ENCODE data around the gene LDAH.

The LDAH gene

GRCh38 chr2:20674309-20674965 is 148.5 kb downstream of the LDAH start:
- TF ChIP-seq, protein P1, sequence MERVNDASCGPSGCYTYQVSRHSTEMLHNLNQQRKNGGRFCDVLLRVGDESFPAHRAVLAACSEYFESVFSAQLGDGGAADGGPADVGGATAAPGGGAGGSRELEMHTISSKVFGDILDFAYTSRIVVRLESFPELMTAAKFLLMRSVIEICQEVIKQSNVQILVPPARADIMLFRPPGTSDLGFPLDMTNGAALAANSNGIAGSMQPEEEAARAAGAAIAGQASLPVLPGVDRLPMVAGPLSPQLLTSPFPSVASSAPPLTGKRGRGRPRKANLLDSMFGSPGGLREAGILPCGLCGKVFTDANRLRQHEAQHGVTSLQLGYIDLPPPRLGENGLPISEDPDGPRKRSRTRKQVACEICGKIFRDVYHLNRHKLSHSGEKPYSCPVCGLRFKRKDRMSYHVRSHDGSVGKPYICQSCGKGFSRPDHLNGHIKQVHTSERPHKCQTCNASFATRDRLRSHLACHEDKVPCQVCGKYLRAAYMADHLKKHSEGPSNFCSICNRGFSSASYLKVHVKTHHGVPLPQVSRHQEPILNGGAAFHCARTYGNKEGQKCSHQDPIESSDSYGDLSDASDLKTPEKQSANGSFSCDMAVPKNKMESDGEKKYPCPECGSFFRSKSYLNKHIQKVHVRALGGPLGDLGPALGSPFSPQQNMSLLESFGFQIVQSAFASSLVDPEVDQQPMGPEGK (CRISPR knock-in tag; IDR thresholded peaks at IDR 0.05; ENCODE audit: borderline replicate concordance): no peak
- TF ChIP-seq ZNF70 (CRISPR knock-in tag; IDR thresholded peaks at IDR 0.05): no peak
- TF ChIP-seq, protein P2, sequence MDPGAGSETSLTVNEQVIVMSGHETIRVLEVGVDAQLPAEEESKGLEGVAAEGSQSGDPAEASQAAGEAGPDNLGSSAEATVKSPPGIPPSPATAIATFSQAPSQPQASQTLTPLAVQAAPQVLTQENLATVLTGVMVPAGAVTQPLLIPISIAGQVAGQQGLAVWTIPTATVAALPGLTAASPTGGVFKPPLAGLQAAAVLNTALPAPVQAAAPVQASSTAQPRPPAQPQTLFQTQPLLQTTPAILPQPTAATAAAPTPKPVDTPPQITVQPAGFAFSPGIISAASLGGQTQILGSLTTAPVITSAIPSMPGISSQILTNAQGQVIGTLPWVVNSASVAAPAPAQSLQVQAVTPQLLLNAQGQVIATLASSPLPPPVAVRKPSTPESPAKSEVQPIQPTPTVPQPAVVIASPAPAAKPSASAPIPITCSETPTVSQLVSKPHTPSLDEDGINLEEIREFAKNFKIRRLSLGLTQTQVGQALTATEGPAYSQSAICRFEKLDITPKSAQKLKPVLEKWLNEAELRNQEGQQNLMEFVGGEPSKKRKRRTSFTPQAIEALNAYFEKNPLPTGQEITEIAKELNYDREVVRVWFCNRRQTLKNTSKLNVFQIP (CRISPR knock-in tag; IDR thresholded peaks at IDR 0.05; ENCODE audit: borderline replicate concordance, low read depth): no peak
- no peak for TF ChIP-seq OSR1 (CRISPR knock-in tag; IDR thresholded peaks at IDR 0.05)
- TF ChIP-seq PPARA (CRISPR knock-in tag; IDR thresholded peaks at IDR 0.05; ENCODE audit: borderline replicate concordance): no peak
- TF ChIP-seq ISL1 (CRISPR knock-in tag; IDR thresholded peaks at IDR 0.05): no peak

DNA sequence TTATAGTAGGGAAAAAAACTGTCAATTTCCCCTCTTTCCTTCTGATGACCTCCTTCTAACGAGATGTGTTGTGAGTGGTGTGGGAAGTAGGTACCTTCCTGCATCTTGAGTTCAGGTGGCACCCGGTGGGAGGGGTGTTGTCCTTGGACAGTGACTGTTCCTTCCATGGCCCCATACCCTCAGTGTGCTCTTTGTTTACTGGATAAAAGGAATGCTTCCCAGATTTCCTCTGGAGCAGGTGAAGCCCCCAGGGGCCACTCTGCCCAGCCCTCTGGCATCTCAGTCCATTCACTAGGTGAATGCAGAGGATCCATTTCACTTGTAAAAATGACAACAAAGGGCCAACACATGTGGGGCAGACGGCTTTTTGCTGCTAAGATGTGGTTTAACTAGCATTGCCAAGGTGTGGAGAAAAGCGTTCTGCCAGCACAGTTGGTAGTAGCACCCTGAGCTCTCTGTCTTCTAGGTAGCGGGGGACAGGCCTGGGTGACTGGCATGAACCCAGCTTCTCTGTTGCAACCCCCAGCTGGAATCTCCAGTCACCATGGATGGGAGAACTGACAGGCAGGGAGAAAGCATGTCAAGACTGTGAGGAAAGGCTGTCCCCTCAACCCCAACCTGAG is 149.1 kb downstream of the LDAH start:
- no peak for ATAC-seq
- TF ChIP-seq ESRRG (CRISPR knock-in tag; IDR thresholded peaks at IDR 0.05) (no peak), SNAI2 (CRISPR knock-in tag; IDR thresholded peaks at IDR 0.05) (no peak), ZNF565 (CRISPR knock-in tag; conservative IDR thresholded peaks at IDR 0.05; ENCODE audit: low read depth) (no peak), CSDC2 (CRISPR knock-in tag; IDR thresholded peaks at IDR 0.05) (no peak), ARNTL (CRISPR knock-in tag; IDR thresholded peaks at IDR 0.05; ENCODE audit: borderline replicate concordance, low read depth) (no peak), ZNF8 (CRISPR knock-in tag; IDR thresholded peaks at IDR 0.05) (no peak), BACH2 (CRISPR knock-in tag; IDR thresholded peaks at IDR 0.05; ENCODE audit: borderline replicate concordance) (no peak), PPARA (CRISPR knock-in tag; IDR thresholded peaks at IDR 0.05; ENCODE audit: borderline replicate concordance) (no peak), TCF4 (CRISPR knock-in tag; IDR thresholded peaks at IDR 0.05; ENCODE audit: borderline replicate concordance) (no peak), RARB (CRISPR knock-in tag; IDR thresholded peaks at IDR 0.05) (no peak), TOX (CRISPR knock-in tag; IDR thresholded peaks at IDR 0.05; ENCODE audit: borderline replicate concordance) (no peak), ZFP30 (CRISPR knock-in tag; IDR thresholded peaks at IDR 0.05) (no peak), ZC3H10 (CRISPR knock-in tag; IDR thresholded peaks at IDR 0.05) (no peak), CSRNP3 (CRISPR knock-in tag; IDR thresholded peaks at IDR 0.05) (no peak)
- TF ChIP-seq, protein P1 (CRISPR knock-in tag; IDR thresholded peaks at IDR 0.05; ENCODE audit: borderline replicate concordance): no peak
- TF ChIP-seq, protein P2 (CRISPR knock-in tag; IDR thresholded peaks at IDR 0.05; ENCODE audit: borderline replicate concordance, low read depth): no peak
- TF ChIP-seq, protein P3, sequence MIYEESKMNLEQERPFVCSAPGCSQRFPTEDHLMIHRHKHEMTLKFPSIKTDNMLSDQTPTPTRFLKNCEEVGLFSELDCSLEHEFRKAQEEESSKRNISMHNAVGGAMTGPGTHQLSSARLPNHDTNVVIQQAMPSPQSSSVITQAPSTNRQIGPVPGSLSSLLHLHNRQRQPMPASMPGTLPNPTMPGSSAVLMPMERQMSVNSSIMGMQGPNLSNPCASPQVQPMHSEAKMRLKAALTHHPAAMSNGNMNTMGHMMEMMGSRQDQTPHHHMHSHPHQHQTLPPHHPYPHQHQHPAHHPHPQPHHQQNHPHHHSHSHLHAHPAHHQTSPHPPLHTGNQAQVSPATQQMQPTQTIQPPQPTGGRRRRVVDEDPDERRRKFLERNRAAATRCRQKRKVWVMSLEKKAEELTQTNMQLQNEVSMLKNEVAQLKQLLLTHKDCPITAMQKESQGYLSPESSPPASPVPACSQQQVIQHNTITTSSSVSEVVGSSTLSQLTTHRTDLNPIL (CRISPR knock-in tag; IDR thresholded peaks at IDR 0.05; ENCODE audit: low read depth): no peak

More at GRCh38 chr2:20674309-20674965, 148.5 kb downstream of the LDAH start:
- no peak; the same call in 1 of the 3 replicates for ATAC-seq

All from SK-N-SH treated with all-trans-retinoic acid at 6 μM for 48 hours (cell line).